ENCODE measurements around the gene ABCC3.
"Not testable (repeated sequence)": the region's sequence is repeated elsewhere in the genome, so short reads cannot be mapped to it uniquely, and the experiment has no call there.

Gene ABCC3

GRCh38 chr17:50687200-50688066 lies 52.8 kb downstream of the ABCC3 start:
- no peak for DNase-seq

DNA sequence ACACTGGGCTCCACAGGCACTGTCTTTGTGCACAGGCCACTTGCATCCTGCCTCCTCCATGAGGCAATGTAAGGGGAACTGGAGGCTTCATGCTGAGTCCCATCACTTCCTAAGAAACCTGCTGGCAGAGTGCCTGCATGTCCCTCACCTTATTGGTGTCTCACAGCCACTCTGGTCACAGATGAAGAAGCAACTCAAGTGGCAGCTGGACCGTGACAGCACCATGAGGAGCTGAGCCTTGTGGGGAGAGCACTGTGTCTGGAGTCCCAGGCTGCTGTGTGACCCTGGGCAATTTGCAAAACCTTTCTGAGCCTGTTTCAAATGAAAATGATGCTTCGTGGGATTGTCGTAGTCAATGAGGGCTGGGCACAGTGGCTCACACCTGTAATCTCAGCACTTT lies 53.6 kb downstream of the ABCC3 start:
- DNase-seq: no peak

DNA sequence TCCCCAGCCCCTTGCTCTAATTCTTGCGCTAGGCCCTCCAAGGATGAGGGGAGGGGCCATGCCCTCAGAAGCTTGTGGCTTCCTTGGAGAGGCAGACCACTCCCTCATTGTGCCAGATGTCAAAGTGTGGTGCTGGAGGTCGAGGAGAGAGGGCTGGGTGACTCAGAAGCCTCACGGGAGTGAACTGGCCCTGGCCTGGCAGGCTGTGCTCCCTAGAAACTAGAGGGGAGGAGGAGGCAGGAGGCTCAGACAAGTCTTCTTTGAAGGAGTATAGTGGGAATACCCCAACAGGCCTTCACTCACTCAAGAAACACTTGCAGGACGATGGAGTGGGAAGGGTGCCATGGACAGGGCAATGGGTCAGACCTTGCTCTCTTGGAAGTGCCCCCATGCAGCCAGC lies 54.6 kb downstream of the ABCC3 start:
- no peak for DNase-seq

- no peak for DNase-seq
Observed at GRCh38 chr17:50689956-50690886, 55.5 kb downstream of the ABCC3 start.

- DNase-seq: no peak
Observed at GRCh38 chr17:50690887-50691549, 56.3 kb downstream of the ABCC3 start.

DNA sequence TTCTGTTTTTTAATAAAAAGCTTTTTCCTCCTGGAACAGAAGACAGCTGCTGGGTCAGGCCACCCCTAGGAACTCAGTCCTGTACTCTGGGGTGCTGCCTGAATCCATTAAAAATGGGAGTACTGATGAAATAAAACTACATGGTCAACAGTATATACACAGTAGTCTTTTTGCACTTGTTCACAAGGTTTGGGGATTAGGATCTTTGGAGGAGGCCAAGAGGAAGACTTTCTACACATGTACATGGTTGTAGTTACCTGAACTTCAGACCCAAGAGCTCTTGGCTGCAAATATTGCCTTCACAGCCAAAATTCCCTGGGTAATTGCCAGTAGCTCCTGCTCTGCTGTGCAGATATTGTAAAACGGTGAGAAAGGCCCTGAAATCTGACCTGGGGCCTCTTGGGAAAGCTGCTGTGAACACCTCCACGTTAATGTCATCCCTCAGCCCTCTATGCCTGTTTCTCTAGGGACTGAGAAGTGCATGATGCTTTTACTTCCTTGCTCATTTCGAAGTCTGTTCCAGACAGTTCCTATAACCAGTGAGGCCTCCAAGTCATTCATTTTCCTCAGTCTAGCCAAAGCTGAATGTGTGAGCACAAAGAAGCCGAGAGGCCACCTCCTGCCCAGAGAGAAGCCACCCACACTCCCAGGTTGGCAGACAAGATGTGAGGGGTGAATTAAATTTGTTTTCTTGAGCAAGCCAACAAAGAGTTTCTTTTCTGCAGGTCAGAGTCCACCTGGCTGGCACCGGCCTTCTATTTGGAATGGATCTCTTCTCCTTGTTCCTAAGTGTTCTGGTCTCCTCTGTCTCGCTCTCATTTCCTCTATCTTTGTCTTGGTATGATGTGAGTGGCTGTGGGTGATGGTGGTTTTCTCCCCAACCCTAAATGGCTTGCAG lies 57.1 kb downstream of the ABCC3 start:
- DNase-seq: no peak

- DNase-seq: no peak
Observed at GRCh38 chr17:50692448-50693035, 57.9 kb downstream of the ABCC3 start.

DNA sequence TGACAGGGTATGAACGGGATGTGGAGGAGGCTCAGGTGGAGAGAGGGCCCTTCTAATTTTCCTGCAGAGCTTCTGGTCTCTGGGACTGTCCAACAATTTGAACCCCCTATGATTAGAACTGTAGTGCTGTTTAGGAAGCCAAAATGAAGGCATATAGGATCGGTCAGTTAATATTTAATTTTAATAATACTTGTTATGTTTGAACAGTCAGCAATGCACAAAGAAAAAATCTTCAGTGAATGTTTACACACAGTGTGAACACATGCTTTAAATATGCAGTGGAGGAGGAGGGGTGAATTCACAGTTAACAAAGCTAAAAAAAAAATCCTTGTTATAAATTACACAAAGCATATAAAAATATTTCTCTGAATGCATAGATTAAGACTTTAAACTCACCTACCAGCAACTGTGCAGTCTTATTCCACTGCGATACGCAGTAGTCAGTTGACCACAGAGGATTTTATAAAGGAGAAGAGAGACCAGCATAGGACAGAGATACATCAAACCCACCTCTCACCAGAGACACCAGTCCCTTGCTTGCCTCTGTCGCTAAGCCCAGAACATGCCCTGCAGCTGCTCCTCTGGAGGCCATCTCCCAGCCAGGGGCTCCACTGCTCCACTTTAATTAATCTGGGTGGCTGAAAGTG lies 58.5 kb downstream of the ABCC3 start:
- DNase-seq: no peak

DNA sequence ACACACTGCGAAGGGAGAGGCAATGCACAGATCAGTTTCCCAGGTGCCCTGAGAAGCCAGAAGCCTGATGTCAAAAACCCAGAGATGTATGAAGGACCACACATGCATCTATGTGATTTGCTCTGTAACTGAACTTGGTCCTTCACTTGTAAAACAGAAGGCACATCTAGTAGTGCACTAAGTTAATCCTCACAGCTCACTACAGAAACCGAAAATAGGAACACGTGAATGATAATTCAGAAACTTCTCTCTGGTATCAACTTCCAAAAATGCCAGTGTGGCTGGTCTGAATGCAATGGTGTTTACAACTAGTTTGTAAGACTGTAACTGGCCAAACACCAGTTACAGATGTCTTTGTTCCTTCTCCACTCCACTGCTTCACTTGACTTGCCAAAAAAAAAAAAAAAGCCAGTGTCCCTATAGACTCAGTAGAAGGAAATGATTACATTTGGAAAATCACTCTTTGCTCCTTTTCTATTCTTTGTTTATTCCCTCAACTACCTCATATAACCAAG lies 61.7 kb downstream of the ABCC3 start:
- no peak for DNase-seq

GRCh38 chr17:50697062-50697461 lies 62.4 kb downstream of the ABCC3 start:
- DNase-seq: no peak

DNA sequence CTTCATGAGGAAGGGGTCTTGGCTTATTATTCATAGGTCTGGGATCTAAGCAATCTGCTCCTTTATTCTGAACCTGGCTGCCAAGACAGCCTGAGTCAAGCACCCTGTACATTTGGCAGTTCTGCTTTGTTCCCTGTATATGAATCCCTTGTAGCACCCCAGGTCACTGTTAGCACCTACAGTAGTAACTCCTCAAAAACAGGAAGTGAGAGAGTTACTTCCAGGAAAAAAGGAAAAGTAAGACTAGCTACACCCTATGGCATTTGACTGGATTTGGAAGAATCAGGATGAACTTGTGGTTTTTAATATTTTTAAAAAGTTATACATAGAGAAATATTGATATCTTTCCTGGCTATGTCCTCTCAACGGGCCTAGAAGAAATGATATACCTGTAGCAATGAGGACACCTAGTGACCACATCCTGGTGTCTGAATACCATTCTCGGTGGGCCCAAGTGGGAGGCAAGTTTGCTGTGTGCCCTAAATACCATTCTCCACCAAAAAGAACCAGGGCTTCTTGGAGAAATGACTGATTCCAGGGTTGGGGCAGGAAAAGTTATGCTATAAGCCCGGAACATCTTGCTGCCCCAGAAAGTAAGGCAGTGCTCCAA lies 63.1 kb downstream of the ABCC3 start:
- no peak for DNase-seq

GRCh38 chr17:50699410-50699809 lies 64.7 kb downstream of the ABCC3 start:
- DNase-seq: no peak

DNA sequence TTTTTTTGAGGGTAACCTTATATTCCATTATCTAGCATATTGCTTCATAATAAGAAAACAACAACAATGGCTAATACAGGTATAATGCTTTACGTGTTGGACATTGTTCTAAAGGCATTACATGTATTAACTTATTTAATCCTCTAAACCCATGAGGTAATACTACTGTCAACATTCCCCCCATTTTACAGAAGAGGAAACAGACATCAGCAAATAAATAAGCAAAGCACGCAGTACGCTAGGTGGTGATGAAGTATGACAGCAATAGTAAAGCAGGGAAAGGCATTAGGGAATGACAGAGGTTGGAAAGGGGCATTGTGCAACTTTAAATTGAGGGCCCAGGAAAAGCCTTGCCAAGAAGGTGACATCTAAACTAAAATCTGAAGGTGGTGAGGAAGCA lies 68.5 kb downstream of the ABCC3 start:
- no peak for DNase-seq

- peak; percentile 79 for DNase-seq
Observed at GRCh38 chr17:50707289-50708049, 72.8 kb downstream of the ABCC3 start, which contains the start of gene ANKRD40. ANKRD40 (minus strand) TSS chr17:50707914; CDS start chr17:50707654, 260 bp downstream.

DNA sequence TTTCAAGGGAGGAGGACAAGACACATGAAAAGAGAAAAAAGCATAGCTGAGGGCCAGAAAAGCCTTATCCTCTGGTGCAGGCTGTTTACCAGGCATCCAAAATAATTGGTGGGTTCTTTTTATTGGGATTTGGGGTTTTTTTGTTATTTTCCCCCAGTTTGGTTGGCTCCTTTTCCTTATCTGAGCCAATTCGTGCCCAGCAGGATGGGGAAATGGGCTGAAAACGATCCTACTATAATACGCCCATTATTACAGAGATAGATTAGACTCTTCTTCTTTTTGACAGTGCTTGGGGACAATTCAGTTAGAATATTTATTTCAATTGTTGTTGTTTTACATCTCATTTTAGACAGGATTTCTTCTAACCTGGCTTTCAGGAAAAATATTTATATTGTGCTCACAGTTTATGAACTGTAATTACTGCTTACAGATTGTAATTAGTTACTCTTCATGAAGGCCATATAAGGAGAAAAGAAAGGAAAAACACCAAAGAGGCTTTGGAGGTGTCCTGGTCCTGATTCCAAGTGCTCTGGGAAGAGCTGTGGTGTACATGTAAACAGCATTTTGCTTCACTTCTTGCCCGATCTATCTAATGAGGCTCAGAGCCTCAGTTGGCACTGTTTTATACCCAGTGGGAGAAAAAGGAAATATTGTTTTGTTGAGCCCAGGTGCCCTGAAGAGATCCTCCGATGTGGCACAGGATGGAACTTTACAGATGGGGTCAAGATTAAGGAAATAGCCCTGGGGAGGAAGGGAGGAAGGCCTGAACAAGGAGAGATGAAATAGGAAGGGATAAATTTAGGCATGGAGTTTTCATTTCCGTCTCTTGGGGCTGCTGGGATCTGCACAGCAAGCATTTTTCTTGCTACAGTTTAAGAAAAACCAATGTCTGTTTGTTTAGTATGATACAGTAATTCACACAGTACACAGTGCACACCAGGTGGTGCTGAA lies 73.6 kb downstream of the ABCC3 start:
- DNase-seq: no peak

- not testable (repeated sequence) for DNase-seq
Observed at GRCh38 chr17:50709053-50709452, 74.4 kb downstream of the ABCC3 start.

GRCh38 chr17:50710025-50710424 lies 75.3 kb downstream of the ABCC3 start:
- no peak for DNase-seq

DNA sequence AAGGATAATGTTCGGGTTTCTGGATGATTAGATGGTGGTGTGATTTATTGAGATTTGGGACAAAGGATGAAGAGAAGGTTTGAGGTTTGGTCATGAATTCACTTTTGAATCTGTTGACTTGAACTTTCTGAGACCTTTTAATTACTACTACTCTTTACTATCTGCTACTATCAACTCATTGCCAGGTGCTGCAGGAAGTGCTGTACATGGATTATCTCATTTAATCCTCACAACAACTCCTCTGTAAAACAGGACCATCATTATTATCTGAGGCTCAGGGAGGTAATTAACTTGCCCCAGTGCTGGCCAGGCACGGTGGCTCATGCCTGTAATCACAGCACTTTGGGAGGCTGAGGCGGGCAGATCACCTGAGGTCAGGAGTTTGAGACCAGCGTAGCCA lies 76.0 kb downstream of the ABCC3 start:
- DNase-seq: no peak
